HG03439 (cell line): ENCODE measurements around the gene SAA2.
"Not testable (repeated sequence)": the region's sequence is repeated elsewhere in the genome, so short reads cannot be mapped to it uniquely, and the experiment has no call there.

ENCODE experiments used
- ATAC-seq: cut with Tn5 transposase; IDR thresholded peaks from one replicate; pipeline ENCODE4 v1.9.1; 2021; ENCODE audit warnings: mild to moderate bottlenecking, moderate library complexity; ENCODE audit not compliant: unreplicated experiment

The SAA2 gene

DNA sequence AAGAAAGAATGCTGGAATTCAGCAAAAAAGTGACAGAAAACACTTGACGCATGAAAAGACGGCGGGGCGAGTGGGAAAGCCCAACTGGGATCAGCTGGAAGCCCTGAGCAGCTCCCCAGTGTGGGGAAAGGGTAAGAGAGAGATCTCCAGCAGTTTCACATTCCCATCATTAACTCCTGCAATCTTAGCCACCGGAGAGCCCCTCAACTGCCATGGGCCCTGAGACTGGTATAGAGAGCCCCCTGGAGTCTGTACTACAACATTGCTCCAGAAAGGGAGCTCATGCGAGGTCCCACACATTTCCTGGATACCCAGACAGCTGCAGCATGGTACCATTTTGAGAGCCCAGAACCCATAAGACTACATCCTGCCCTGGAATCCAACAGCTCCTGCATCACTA is 44.7 kb downstream of the SAA2 start:
- ATAC-seq, result peak; percentile 54

DNA sequence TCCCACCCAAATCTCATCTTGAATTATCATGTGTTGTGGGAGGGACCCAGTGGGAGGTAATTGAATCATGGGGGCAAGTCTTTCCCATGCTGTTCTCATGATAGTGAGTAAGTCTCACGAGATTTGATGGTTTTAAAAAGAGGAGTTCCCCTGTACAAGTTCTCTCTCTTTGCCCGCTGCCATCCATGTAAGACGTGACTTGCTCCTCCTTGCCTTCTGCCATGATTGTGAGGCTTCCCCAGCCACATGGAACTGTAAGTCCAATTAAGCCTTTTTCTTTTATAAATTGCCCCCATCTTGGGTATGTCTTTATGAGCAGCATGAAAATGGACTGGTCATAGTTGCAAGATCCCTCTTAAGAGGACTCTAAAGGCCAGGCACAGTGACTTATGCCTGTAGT is 50.7 kb downstream of the SAA2 start:
- ATAC-seq, result not testable (repeated sequence)

DNA sequence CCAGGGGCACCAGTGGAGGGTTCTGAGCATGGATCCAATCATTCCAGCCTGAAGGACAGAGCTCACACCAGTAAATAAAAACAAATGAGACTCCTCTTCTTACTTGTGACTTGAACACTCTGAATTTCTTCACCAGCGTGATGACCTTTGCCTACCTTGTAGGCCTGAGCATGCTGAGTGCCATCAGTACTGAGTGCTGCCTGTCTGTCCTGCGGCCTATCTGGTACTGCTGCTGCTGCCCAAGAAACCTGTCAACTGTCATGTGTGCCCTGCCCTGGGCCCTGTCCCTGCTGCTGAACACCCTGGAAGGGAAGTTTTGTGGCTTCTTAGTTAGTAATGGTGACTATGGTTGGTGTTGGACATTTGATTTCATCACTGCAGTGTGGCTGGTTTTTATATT is 51.9 kb downstream of the SAA2 start:
- no peak for ATAC-seq
